ENCODE measurements around the gene RAD51B.

The RAD51B gene

GRCh38 chr14:68726093-68726695, 906.6 kb downstream of the RAD51B start:
- DNase-seq, result no peak

DNA sequence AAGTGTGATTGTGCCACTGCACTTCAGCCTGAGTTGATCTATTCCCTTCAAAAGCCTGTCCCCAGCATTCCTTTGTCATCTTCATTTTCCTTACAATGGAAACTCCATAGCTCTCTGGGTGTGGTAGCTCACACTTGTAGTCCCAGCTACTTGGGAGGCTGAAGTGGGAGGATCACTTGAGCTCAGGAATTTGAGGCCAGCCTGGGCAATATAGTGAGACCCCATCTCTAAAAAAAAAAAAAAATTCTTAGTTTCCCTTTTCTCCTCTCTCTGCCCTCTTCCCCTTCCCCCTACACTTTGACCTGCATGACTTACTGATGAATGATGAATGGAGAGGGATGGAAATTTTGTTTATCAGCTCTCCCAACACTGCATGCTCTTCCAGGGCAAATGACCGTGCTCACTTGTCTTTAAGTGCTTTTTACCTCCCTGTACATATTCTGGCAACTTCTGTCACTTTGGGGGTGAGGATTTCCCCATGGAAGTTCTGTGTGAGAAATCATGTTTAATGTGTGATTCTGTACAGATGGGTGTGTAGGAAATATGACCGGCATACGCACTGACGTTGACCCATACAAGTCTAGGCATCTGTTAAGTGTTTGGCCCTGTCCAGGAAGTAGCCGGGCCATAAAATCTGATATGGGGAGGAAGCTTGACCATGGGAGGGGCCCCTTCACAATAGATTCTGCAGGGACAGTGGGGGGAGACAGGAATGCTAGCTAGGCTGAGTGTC, 907.9 kb downstream of the RAD51B start:
- no peak for DNase-seq

- no peak for DNase-seq
These were observed 908.9 kb downstream of the RAD51B start for GRCh38 chr14:68728342-68729106.

- no peak for DNase-seq
These were observed 910.0 kb downstream of the RAD51B start for GRCh38 chr14:68729556-68729955.

DNA sequence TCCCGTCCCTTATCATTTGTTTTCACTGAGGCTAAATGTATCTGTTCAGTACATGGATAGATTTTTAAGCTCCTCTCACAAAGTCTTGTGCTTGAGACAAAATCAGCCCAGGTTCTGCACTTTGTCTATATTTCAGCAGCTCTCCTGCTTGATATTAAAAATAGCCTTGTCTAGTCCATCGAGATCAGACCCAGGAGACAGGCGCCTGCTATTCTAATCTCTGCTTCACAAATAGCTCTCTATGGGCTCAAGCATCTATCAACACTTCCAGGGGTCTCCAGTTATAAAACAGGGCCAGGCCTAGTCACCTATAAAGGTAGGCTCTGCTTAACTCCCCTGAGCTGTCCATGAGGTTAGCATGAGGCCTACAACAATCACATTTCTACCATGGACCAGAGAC, 910.8 kb downstream of the RAD51B start:
- peak; percentile 28 for DNase-seq

DNA sequence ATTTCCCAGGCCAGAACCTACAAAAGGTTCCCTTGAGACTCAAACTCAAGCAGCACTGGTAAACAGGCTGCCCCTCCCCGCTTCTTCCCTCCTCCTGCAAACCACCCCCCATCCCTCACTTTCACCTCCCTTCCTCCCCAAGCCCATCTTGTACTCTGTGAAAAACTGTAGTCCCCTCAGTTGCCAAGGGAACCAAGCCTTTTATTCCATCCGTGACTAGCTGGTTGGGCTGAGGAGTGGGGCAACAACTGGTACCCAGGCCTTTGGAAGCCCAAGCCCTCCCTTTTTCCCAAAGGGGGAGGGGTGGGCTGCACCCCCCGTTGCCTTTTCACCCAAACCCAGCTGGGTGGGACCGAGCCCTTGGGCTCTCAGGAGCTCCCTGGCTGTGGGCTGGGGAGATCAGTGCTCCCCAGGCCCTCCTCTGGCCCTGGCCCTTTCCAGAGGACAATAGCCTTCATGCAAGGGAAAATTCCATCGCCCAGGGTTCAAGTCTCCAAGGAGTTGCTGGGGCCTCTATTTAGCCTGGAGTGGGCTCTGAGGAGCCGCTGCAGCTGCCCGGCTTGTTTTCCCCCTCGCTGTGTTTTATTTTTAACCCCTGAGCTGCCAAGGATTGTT, 911.3 kb downstream of the RAD51B start:
- peak; percentile 92 for DNase-seq

GRCh38 chr14:68733086-68733914, 913.7 kb downstream of the RAD51B start:
- no peak for DNase-seq

- no peak for DNase-seq
These were observed 914.7 kb downstream of the RAD51B start for GRCh38 chr14:68734231-68734732.

GRCh38 chr14:68735856-68736255, 916.3 kb downstream of the RAD51B start:
- DNase-seq, result no peak

- DNase-seq, result peak; percentile 46
These were observed 916.9 kb downstream of the RAD51B start for GRCh38 chr14:68736471-68736871.

- DNase-seq, result no peak
These were observed 917.5 kb downstream of the RAD51B start for GRCh38 chr14:68737086-68737485.

- no peak for DNase-seq
These were observed 919.0 kb downstream of the RAD51B start for GRCh38 chr14:68738559-68738958.

DNA sequence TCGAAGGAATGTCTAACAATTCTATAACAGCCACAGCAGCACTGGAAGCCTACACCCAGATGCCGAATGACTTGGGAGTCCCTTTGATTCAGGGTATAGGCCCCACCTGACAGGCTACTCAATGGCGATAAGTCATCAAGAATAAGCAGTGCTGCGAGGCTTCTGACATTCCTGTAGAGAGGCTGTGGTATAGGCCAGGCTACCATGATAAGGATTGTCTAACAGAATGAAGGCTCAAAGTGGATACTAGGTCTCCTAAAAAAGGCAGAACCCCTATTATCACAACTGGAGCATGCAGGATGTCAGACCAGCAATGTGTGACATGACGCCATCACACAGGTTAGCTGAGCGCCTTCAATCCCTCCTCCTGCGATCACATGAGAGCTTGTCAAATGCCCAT, 920.1 kb downstream of the RAD51B start:
- no peak for DNase-seq

DNA sequence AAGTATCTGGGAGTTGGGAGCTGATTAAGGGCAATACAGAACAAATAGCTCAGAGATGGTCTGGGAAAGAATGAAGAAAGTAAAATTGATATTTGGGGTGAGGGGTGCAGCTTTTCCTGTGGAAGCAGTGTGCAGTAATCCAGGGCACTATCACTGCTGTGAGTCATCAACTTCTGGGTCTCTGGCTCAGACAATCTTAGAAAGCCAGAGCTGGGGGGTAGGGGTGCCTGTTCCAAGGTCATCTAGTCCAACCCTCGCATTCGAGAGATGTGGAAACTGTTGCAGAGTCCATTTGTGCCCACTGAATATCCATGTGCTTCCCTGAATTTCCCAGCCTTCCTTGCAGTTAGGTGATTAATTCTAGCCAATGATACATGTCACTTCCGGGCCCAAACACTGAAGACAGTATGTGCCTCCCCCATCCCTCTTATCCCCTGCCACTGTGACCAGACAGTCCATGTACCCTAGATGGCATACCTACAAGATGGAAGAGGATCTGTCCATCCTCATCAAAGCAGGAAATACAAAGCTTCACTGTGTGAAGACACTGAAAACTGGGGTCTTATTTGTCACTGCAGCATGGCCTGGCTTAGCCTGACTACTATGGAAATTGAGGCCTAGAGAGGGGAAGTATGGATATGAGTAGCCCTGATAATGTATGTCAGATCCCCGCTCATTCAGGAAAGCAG, 921.4 kb downstream of the RAD51B start:
- DNase-seq, result no peak

- DNase-seq, result no peak
These were observed 921.9 kb downstream of the RAD51B start for GRCh38 chr14:68741477-68741791.

DNA sequence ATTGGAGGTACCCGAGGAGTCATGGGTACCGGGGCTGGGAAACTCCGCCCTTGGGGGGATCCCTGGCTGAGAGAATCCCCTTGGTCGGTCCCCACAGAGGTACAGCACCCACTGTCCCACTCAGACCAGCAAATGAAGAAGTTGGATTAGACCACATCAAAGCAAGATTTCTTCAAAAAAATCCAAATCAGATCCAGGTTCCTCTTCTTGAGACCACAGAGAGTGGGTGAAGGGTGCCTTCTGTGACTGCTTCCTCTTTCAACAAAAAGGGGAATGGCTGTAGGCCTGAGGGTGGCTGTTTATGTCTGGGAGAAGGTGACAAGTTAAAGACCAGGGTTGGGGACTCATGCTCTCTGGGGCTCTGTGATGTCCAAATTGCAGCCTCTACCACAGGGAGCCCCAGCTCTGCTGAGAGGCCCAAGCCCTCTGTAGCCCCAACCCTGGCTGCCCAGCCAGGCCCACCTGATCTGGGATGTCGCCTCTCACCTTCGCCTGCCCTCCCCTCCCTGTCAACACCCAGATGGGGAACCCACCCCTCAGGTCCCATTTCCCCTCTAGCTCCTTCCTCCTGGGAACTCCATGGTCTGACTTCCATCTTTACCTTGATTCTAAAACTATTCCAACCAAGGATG, 922.4 kb downstream of the RAD51B start:
- no peak for DNase-seq

GRCh38 chr14:68744613-68745012, 925.0 kb downstream of the RAD51B start:
- DNase-seq, result no peak

GRCh38 chr14:68747393-68747792, 927.8 kb downstream of the RAD51B start:
- DNase-seq, result no peak

DNA sequence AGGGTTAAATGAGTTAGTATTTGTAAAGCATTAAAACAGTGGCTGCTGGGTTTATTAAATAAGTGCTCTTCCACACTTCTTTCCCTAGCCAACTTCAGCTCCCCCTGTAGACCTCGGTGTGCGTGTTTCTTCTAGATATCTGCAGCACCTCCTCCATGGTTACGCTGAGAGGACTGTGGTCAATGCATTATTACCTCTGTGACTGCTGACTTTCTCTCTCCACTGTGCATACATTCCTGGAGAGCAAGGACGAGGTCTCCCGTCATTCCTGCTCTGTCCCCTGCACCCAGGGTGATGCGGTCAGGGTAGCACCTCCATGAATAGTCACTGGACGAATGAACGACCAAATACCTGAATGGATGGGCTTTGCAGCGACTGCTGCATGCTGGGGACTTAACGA, 928.7 kb downstream of the RAD51B start:
- no peak for DNase-seq

DNA sequence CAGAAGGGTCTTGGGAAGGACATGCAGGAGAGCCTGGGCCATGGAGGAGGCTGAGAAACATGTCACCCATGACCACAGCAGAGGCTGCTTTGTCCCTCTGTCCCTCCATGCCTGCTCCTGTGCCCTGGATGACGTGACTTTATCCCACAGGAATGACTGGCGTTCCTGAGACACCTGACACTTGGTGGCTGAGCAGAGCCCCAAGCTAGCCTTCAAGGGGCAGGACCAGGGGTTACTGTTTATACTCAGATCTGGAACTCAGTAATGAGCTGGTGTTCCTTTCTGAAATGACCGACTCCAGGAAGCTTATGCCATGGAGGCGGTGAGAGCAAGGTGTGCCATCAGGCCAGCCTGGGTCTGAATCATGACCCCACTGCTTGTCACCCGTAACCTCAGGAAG, 929.1 kb downstream of the RAD51B start:
- no peak for DNase-seq
